Fibroblast of lung (primary cell): ENCODE data around the gene DAZAP2. TPM values are rescaled to one million over a fixed set of nuclear protein-coding genes. Genes with fewer than 3 reads are reported as not detected.

ENCODE experiments used
- DNase-seq, 2 donors: peaks; one replicate each; pipeline versions ENCODE4 v3.0.0 to v3.0.0-alpha.2; 2010; ENCODE audit warnings: low read depth in 2 of 2
- H2AFZ ChIP-seq: 2 replicates; pipeline ENCODE4 v1.5.1; 2012; ENCODE audit warnings: low read length, control low read depth, inconsistent platforms
- H3K27ac ChIP-seq: 2 replicates; pipeline ENCODE4 v1.5.1; 2011; ENCODE audit warnings: low read length, control low read depth; ENCODE audit not compliant: insufficient read depth
- H3K27me3 ChIP-seq: 2 replicates; pipeline ENCODE4 v1.5.1; 2011; ENCODE audit warnings: mild to moderate bottlenecking, low read length; ENCODE audit not compliant: control insufficient read depth, insufficient read depth
- H3K36me3 ChIP-seq: 2 replicates; pipeline ENCODE4 v1.5.1; 2011; ENCODE audit warnings: low read length; ENCODE audit not compliant: control insufficient read depth, insufficient read depth
- H3K4me1 ChIP-seq: 2 replicates; pipeline ENCODE4 v1.5.1; 2011; ENCODE audit warnings: low read length; ENCODE audit not compliant: control insufficient read depth, insufficient read depth; ENCODE audit errors: extremely low read depth
- H3K4me2 ChIP-seq: 2 replicates; pipeline ENCODE4 v1.5.1; 2011; ENCODE audit warnings: low read length, control low read depth; ENCODE audit not compliant: insufficient read depth; ENCODE audit errors: extremely low read depth
- H3K4me3 ChIP-seq, 4 experiments: fragments of 200-600 bp in 1 of 4; sonication (generic) in 1 of 4; replicated peaks in 1 of 4; 2 replicates each; pipeline ENCODE4 v1.5.1; 2011 to 2016; ENCODE audit warnings: low read length in 4 of 4, low read depth in 3 of 4, mild to moderate bottlenecking in 3 of 4, control low read depth in 2 of 4, inconsistent platforms in 1 of 4, mixed read lengths in 1 of 4; ENCODE audit not compliant: insufficient read depth in 1 of 4; ENCODE audit errors: control extremely low read depth in 1 of 4
- H3K79me2 ChIP-seq: 2 replicates; pipeline ENCODE4 v1.5.1; 2012; ENCODE audit warnings: mild to moderate bottlenecking, low read length, inconsistent platforms; ENCODE audit not compliant: control insufficient read depth, insufficient read depth
- H3K9ac ChIP-seq: 2 replicates; pipeline ENCODE4 v1.5.1; 2011; ENCODE audit warnings: mild to moderate bottlenecking, low read length, control low read depth; ENCODE audit not compliant: insufficient read depth
- H3K9me3 ChIP-seq: 2 replicates; pipeline ENCODE4 v1.5.1; 2012; ENCODE audit warnings: low read depth, low read length; ENCODE audit not compliant: control insufficient read depth, insufficient read depth
- H4K20me1 ChIP-seq: 2 replicates; pipeline ENCODE4 v1.5.1; 2011; ENCODE audit warnings: low read length; ENCODE audit not compliant: control insufficient read depth, insufficient read depth; ENCODE audit errors: extremely low read depth
- CTCF ChIP-seq, 2 donors: IDR thresholded peaks in 1 of 2; conservative IDR thresholded peaks in 1 of 2; 1 replicate in 1 of 2; 2 replicates in 1 of 2; pipeline ENCODE4 v1.5.1; 2011 to 2012; ENCODE audit warnings: low read length in 2 of 2, control low read depth in 1 of 2, inconsistent platforms in 1 of 2, low read depth in 1 of 2, mild to moderate bottlenecking in 1 of 2
- EZH2 ChIP-seq: IDR thresholded peaks from 2 replicates; pipeline ENCODE4 v1.5.1; 2012; ENCODE audit warnings: low read length, control low read depth, mild to moderate bottlenecking; ENCODE audit errors: missing control alignments
- polyA plus RNA-seq, 2 donors: library from polyadenylated mRNA; depleted of rRNA in 1 of 2; stranded (reverse) in 1 of 2; unstranded in 1 of 2; fragments of >200 nt; gene quantifications; 2 replicates each; pipeline ENCODE4 v1.2.1, GENCODE V29; 2011 to 2012; ENCODE audit warnings: missing spikeins in 1 of 2
- total RNA-seq: library from RNA; depleted of rRNA; stranded (reverse); fragments of >200 nt; gene quantifications from 2 replicates; pipeline ENCODE4 v1.2.1, GENCODE V29; 2014

DAZAP2 gene
- total and polyA plus RNA-seq, 2 donors (not counting 1 experiment from before 2014, with no cell fraction given), result 59.6 to 303 TPM

- no peaks in the 10 kb centered on the region for H3K4me1 ChIP-seq
- no peak overlapping the region for H2AFZ ChIP-seq
- TF ChIP-seq CTCF (conservative IDR thresholded peaks at IDR 0.05 in 1 of 2, IDR thresholded peaks at IDR 0.05 in 1 of 2; ENCODE audit: low read depth in 1 of 2, low read length in 2 of 2), result no peak
- TF ChIP-seq EZH2, result no peak
- H3K9ac ChIP-seq, result no peak overlapping the region
- no peak overlapping the region for H3K27ac ChIP-seq
- DNase-seq, result no peak
- H3K4me3 ChIP-seq, result no peak overlapping the region
- H3K27me3 ChIP-seq, result no peaks in the 10 kb centered on the region
- no peaks in the 10 kb centered on the region for H4K20me1 ChIP-seq
- no peaks in the 10 kb centered on the region for H3K79me2 ChIP-seq
- H3K4me2 ChIP-seq, result no peak overlapping the region
- no peaks in the 10 kb centered on the region for H3K36me3 ChIP-seq
- H3K9me3 ChIP-seq, result no peaks in the 10 kb centered on the region
These were observed 42.1 kb upstream of the DAZAP2 start for GRCh38 chr12:51196547-51196946.

DNA sequence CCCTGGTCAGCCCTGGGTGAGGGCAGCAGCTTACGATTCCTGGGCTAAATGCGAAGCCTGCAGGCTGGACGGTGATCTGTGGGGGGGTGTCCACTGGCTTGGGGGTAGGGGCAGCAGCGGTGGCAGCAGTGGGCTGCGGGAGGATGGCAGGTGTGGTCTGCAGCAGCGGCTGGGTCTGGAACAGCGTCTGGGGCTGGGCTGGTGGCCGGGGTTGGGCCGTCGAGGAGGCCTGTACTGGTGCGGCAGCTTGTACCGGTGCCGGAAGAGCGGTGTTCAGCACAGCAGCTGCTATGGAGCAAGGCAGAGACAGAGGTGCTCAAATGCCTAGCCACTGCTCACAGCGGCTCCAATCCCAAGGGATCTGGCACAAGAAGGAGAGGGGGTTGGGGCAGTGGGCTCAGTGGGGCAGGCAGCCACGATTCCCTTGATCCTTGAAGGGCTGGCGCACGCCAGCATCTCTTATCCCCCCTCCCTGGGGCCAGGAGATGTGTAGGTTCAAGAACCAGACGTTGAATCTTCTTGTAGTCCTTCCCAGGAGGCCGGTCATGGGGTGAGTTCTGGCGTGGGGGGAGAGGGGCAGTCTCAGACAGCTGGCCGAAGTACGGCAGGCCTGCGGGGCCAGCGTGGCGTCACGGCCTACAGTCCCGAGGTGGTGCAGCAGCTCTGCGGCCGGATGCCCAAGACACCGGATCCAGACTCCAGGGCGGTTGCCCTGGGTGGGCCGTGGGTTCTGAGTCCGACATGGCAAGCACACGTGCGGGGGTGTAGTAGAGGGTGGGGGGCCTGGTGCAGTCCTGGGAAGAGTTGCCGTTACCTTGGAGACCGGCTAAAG is 40.7 kb upstream of the DAZAP2 start:
- H2AFZ ChIP-seq, result no peak overlapping the region
- H3K4me2 ChIP-seq, result no peak overlapping the region
- no peaks in the 10 kb centered on the region for H3K36me3 ChIP-seq
- H3K27me3 ChIP-seq, result no peaks in the 10 kb centered on the region
- no peaks in the 10 kb centered on the region for H3K4me1 ChIP-seq
- H3K79me2 ChIP-seq, result no peaks in the 10 kb centered on the region
- TF ChIP-seq CTCF (conservative IDR thresholded peaks at IDR 0.05 in 1 of 2, IDR thresholded peaks at IDR 0.05 in 1 of 2; ENCODE audit: low read depth in 1 of 2, low read length in 2 of 2) (no peak), EZH2 (no peak)
- no peak overlapping the region for H3K9ac ChIP-seq
- no peak for DNase-seq
- H3K4me3 ChIP-seq, result no peak overlapping the region
- H4K20me1 ChIP-seq, result no peaks in the 10 kb centered on the region
- H3K27ac ChIP-seq, result no peak overlapping the region
- no peaks in the 10 kb centered on the region for H3K9me3 ChIP-seq

GRCh38 chr12:51198568-51199365 is 39.9 kb upstream of the DAZAP2 start:
- H3K9me3 ChIP-seq, result no peaks in the 10 kb centered on the region
- no peaks in the 10 kb centered on the region for H3K4me1 ChIP-seq
- H3K4me2 ChIP-seq, result no peak overlapping the region
- no peaks in the 10 kb centered on the region for H4K20me1 ChIP-seq
- no peak overlapping the region for H3K4me3 ChIP-seq
- DNase-seq, result no peak
- H3K9ac ChIP-seq, result no peak overlapping the region
- no peaks in the 10 kb centered on the region for H3K79me2 ChIP-seq
- H3K27me3 ChIP-seq, result no peaks in the 10 kb centered on the region
- H2AFZ ChIP-seq, result no peak overlapping the region
- TF ChIP-seq EZH2 (no peak), CTCF (conservative IDR thresholded peaks at IDR 0.05 in 1 of 2, IDR thresholded peaks at IDR 0.05 in 1 of 2; ENCODE audit: low read depth in 1 of 2, low read length in 2 of 2) (no peak)
- no peak overlapping the region for H3K27ac ChIP-seq
- H3K36me3 ChIP-seq, result no peaks in the 10 kb centered on the region
